Stimulated activated CD4-positive, alpha-beta T cell treated with anti-CD3 and anti-CD28 coated beads, Interleukin-12 subunit alpha, Interleukin-12 subunit beta, amount 100 ng/mL, for 4 hours (primary cell): Measurements from ENCODE around the gene IGSF6.
"Not testable (repeated sequence)": the region's sequence is repeated elsewhere in the genome, so short reads cannot be mapped to it uniquely, and the experiment has no call there.

Experiments used
- DNase-seq: peaks from one replicate; pipeline ENCODE4 v3.0.0-alpha.2; 2020

Gene IGSF6

DNA sequence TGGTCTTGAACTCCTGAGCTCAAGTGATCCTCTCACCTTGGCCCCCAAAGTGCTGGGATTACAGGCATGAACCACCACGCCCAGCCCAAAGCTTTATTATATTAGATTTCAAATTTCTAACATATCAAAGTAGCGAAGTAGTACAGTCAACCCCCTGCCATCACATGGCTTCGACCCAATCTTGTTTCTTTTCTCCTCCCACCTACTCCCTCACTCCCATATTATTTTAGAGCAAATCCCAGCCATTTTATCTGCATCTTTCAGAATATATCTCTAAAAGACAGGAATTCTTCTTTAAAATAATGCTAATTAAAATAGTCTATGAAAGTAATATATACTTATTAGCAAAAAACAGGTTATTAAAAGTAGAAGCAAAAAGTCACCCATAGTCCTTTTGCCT is 893 bp downstream of the IGSF6 start:
- DNase-seq: no peak

DNA sequence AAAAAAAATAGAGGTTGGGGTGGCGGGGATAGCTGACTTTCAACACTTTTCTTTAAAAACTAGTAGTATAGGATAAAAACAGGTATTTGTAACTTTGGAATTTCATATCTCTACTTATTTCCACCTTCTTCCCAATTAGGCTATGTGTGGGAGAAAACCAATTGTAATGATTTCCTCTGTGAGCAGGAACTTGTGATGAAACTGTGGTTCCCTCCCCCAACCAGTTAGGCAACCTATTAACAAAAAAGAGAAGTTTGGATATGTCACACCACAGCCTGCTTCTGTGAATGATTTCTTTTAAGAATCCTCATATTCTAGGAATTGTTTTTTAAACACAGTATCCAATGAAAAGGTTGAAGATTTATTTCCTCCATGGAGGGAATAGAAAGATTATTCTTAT is 1.9 kb downstream of the IGSF6 start:
- DNase-seq: no peak

- DNase-seq: not testable (repeated sequence)
Measured at GRCh38 chr16:21649826-21650406, 2.5 kb downstream of the IGSF6 start.

GRCh38 chr16:21647562-21648164 is 4.7 kb downstream of the IGSF6 start:
- no peak for DNase-seq

DNA sequence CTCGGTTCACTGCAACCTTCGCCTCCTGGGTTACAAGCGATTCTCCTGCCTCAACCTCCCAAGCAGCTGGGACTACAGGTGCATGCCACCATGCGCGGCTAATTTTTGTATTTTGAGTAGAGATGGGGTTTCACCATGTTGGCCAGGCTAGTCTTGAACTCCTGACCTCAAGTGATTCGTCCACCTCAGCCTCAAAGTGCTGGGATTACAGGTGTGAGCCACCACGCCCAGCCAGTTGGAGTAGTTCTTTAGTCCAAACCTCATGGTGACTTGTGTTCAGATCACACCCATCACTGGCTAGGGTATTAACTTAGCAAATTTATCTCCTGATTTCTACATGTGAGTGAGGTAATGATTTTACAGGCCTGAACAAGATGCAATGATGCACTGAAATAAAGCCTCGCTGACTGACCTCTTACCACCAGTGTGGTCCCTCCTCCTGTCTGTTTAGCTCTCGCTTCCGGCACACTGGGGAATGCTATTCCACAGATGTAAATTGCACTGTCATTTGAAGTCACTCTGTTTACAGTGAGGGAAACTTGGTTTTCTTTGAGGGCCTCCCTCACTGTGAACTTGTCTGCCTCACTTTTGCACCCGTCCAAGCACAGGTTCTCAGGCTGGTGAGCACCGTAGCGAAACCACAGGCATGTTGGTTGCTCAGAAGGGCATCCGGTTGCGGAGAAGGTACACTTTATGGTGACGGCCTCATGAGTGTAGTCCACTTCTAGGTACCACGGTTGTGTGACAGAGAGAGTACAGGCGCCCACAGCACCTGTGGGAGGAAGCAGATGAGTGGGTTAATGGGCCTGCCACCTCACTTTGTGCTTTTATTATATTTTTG is 5.5 kb downstream of the IGSF6 start:
- peak; percentile 52 for DNase-seq

GRCh38 chr16:21646091-21646490 is 6.3 kb downstream of the IGSF6 start:
- no peak for DNase-seq

GRCh38 chr16:21645261-21645721 is 7.1 kb downstream of the IGSF6 start:
- DNase-seq: peak; percentile 19

DNA sequence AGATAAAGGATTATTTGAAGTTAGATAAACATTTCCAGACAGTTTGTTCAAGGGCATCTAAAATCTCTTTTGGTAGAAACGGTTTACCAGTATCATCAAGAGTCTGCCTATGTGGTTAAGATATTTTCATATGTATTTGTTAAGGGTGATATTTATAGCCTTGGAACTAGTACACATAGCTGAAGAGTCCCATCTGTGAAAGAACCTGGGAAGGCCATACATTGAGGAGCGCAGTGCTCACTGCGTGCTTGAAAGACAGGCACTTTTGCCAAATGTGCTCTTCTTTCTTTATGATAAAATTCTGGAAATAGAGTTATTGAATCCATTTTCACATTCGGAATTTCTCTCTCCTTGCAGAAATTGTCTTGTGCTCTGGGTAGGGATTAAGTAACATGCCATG is 7.7 kb downstream of the IGSF6 start:
- DNase-seq: no peak

DNA sequence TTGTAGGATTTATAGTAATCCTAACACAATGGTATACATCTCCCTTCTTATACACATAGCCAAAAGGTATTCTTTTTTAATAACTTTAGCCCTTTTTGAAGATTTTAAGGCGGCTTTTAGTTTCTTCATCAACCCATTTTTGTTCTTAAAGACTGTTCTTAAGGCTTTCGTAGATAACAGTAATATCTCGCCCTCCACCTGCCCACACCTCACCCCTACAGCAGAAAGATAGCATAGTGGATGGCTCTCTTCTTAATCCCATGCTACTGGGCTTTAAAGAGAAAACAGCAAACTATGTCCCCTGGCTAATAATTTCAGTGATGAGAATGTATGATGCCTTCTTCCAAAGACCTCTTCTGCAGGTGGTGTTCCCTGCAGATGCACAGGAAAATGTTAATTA is 8.6 kb downstream of the IGSF6 start:
- no peak for DNase-seq

DNA sequence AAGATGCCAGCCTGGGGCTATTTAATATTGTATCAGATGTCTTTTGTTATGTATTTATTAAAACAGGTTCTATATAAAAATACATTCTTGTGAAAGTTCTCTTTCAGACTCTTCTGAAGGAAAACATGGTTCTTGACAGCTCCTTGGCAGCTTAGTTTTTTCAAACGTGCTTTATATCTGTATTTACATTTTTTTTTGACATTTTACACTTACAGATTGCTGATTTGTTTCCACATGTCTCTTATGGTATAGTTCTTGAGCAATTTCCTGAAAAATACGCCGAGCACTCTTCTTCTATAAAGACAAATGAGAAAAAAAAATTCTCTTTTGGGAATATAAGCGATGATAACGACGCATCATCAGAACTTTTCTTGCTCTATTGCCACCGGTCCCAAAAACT is 9.5 kb downstream of the IGSF6 start:
- DNase-seq: no peak

GRCh38 chr16:21641916-21642315 is 10.5 kb downstream of the IGSF6 start:
- no peak for DNase-seq

DNA sequence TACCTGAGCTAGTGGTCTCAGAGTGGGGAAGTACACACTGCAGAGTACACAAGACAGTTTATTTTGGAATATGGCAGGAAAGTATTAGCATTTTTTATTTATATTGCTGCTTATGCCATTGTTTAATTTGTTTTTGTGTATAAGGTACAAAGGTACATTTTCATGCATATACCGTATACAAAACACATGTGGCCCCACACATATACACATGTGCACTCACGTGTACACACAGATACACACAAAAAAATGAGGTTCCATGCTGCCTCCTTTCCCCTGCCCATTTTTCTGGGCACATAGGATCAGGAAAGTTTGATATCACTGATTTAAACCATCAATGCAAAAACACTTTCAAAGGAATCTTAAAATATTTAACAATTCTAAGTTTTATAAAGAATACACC is 12.9 kb downstream of the IGSF6 start:
- no peak for DNase-seq

- no peak for DNase-seq
Measured at GRCh38 chr16:21638573-21638975, 13.8 kb downstream of the IGSF6 start.

GRCh38 chr16:21637032-21637968 is 15.1 kb downstream of the IGSF6 start:
- DNase-seq: no peak

GRCh38 chr16:21635694-21636093 is 16.7 kb downstream of the IGSF6 start:
- not testable (repeated sequence) for DNase-seq

DNA sequence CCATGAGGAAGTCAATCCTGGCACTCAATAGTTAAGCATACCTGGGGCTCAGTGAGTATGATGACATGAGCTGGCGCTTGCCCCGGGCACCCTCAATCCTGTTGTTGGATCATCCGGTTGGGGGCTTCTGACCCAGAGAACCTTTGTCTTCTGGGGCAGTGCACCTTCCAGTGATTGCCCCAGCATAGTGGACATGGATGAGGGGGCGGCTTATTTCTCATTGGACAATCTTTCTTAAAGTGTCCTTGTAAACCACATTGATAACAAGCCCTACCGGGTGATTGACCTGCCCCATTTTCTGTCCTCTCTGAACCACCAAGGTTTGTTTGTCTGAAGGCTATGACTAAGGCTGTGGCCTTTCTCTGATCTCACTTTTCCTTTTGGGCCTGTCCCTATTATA is 18.2 kb downstream of the IGSF6 start:
- no peak for DNase-seq

- not testable (repeated sequence) for DNase-seq
Measured at GRCh38 chr16:21631951-21632575, 20.3 kb downstream of the IGSF6 start.

- not testable (repeated sequence) for DNase-seq
Measured at GRCh38 chr16:21631376-21631775, 21.0 kb downstream of the IGSF6 start.

- not testable (repeated sequence) for DNase-seq
Measured at GRCh38 chr16:21630866-21631265, 21.5 kb downstream of the IGSF6 start.

- DNase-seq: not testable (repeated sequence)
Measured at GRCh38 chr16:21629616-21630539, 22.5 kb downstream of the IGSF6 start.

DNA sequence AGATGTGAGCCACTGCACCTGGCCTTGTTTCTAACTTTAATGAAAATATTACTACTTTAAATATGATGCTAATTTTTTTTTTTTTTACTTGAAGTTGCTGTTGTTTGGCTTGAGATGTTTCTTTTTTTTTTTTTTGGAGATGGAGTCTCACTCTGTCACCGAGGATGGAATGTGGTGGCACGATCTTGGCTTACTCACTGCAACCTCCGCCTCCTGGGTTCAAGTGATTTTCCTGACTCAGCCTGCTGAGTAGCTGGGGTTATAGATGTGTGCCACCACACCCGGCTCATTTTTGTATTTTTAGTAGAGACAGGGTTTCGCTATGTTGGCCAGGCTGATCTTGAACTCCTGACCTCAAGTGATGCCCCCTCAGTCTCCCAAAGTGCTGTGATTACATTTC is 23.6 kb downstream of the IGSF6 start:
- no peak for DNase-seq
